PC-3 (cell line): ENCODE data around the gene ZIK1. TPM values are rescaled to one million over a fixed set of nuclear protein-coding genes. Genes with fewer than 3 reads are reported as not detected.

Experiments used
- ATAC-seq: fragments of 200-7000 bp; cut with Tn5 transposase; 2 replicates; pipeline ENCODE4 v1.9.1; 2020; ENCODE audit warnings: mild to moderate bottlenecking, moderate library complexity
- Bru-seq: library from RNA; stranded (reverse); fragments of 400-500 nt; gene quantifications from one replicate; lab custom pipeline; 2021; lab: Mats Ljungman, UMichigan
- BruChase-seq, 2 experiments: library from RNA; stranded (reverse); fragments of 400-500 nt; gene quantifications; one replicate each; lab custom pipeline; 2021; lab: Mats Ljungman, UMichigan
- BruUV-seq: library from RNA; stranded (reverse); fragments of 400-500 nt; replicated peaks from 2 replicates; lab custom pipeline; 2021; lab: Mats Ljungman, UMichigan
- CTCF ChIA-PET: fragments of 300-600 bp; sonication (Branson Sonifier 250); formaldehyde crosslinking; loops from one replicate; lab custom pipeline; 2022; ENCODE audit warnings: antibody characterized with exemption; lab: Charles Lee
- POLR2A ChIA-PET: fragments of 300-600 bp; sonication (Branson Sonifier 250); formaldehyde crosslinking; loops from one replicate; lab custom pipeline; 2022; ENCODE audit warnings: antibody characterized with exemption; ENCODE audit not compliant: unreplicated experiment; lab: Charles Lee
- DNase-seq: peaks from one replicate; pipeline ENCODE4 v3.0.0-alpha.2; 2015
- H2AFZ ChIP-seq: fragments of 300-600 bp; sonication (generic); 2 replicates; pipeline ENCODE4 v1.6.0; 2016; ENCODE audit warnings: antibody characterized with exemption, low read length
- H3F3A ChIP-seq: fragments of 300-600 bp; sonication (generic); one replicate; pipeline ENCODE4 v1.6.0; 2017; ENCODE audit warnings: antibody characterized with exemption, low read length, control low read depth, mild to moderate bottlenecking; ENCODE audit not compliant: unreplicated experiment
- H3K27ac ChIP-seq: fragments of 300-600 bp; sonication (generic); 2 replicates; pipeline ENCODE4 v1.5.1; 2016; ENCODE audit warnings: mild to moderate bottlenecking, low read length
- H3K27me3 ChIP-seq: fragments of 300-600 bp; sonication (generic); 2 replicates; pipeline ENCODE4 v1.6.1; 2016; ENCODE audit warnings: low read length, mixed read lengths
- H3K36me3 ChIP-seq: fragments of 300-600 bp; sonication (generic); 2 replicates; pipeline ENCODE4 v1.6.1; 2016; ENCODE audit warnings: low read depth, mixed run types, low read length, mixed read lengths
- H3K4me1 ChIP-seq: fragments of 300-600 bp; sonication (generic); 2 replicates; pipeline ENCODE4 v1.5.1; 2016; ENCODE audit warnings: low read length; ENCODE audit not compliant: insufficient read depth
- H3K4me2 ChIP-seq: fragments of 300-600 bp; sonication (generic); 2 replicates; pipeline ENCODE4 v1.6.0; 2016; ENCODE audit warnings: low read length
- H3K4me3 ChIP-seq: fragments of 300-600 bp; sonication (generic); 2 replicates; pipeline ENCODE4 v1.5.1; 2016; ENCODE audit warnings: mild to moderate bottlenecking, low read length, mixed read lengths
- H3K79me2 ChIP-seq: fragments of 300-600 bp; sonication (generic); 2 replicates; pipeline ENCODE4 v1.6.1; 2017; ENCODE audit warnings: low read length, mixed read lengths
- H3K9ac ChIP-seq: fragments of 300-600 bp; sonication (generic); 2 replicates; pipeline ENCODE4 v1.6.0; 2016; ENCODE audit warnings: mild to moderate bottlenecking, low read length
- H3K9me2 ChIP-seq: fragments of 300-600 bp; sonication (generic); replicated peaks from 2 replicates; pipeline ENCODE4 v1.6.1; 2016; ENCODE audit warnings: mixed run types, low read length, mixed read lengths
- H3K9me3 ChIP-seq: fragments of 300-600 bp; sonication (generic); 2 replicates; pipeline ENCODE4 v1.6.1; 2016; ENCODE audit warnings: low read length, mixed read lengths
- H4K20me1 ChIP-seq: fragments of 300-600 bp; sonication (generic); 2 replicates; pipeline ENCODE4 v1.6.1; 2016; ENCODE audit warnings: low read length, mixed read lengths
- EZH2 ChIP-seq: fragments of 300-600 bp; sonication (generic); IDR thresholded peaks from one replicate; pipeline ENCODE4 v1.6.1; 2017; ENCODE audit warnings: antibody characterized with exemption, mild to moderate bottlenecking, low read length; ENCODE audit not compliant: unreplicated experiment
- EZH2phosphoT487 ChIP-seq: fragments of 300-600 bp; sonication (generic); IDR thresholded peaks from 2 replicates; pipeline ENCODE4 v1.6.1; 2018; ENCODE audit warnings: mild to moderate bottlenecking, antibody characterized with exemption, low read length, borderline replicate concordance
- intact Hi-C: fragments of 100-400 bp; cut with micrococcal nuclease; formaldehyde crosslinking; loops from 2 replicates; pipeline ENCODE4 v1.9.0; 2023
- long read RNA-seq: library from polyadenylated mRNA; unstranded; transcript quantifications from one replicate; pipeline ENCODE4 v2.0.0, GENCODE V29; 2021; ENCODE audit not compliant: unreplicated experiment
- total RNA-seq: library from RNA; depleted of rRNA; stranded (reverse); fragments of >200 nt; gene quantifications from 2 replicates; pipeline ENCODE4 v1.2.3, GENCODE V29; 2014; rRNA removed
- TF ChIP-seq, protein P1 (sequence below): fragments of 300-600 bp; sonication (generic); conservative IDR thresholded peaks from 2 replicates; pipeline ENCODE4 v1.5.1; 2017; ENCODE audit warnings: antibody characterized with exemption, low read depth, mild to moderate bottlenecking, low read length

Gene ZIK1
- total RNA-seq (0.33 and 0.46 TPM in 2 replicates), Bru-seq, nascent RNA (percentile 27 among the genes with signal in this experiment), BruChase-seq, experiment 1, labeled RNA remaining after a 6-hour chase (percentile 36 among the genes with signal in this experiment), BruChase-seq, experiment 2, labeled RNA remaining after a 2-hour chase (percentile 38 among the genes with signal in this experiment)
- long read RNA-seq, partial matches to known transcripts: 0 of 1 reads
- long read RNA-seq, other reads (novel, unspliced or antisense): 1 of 1 reads

DNA sequence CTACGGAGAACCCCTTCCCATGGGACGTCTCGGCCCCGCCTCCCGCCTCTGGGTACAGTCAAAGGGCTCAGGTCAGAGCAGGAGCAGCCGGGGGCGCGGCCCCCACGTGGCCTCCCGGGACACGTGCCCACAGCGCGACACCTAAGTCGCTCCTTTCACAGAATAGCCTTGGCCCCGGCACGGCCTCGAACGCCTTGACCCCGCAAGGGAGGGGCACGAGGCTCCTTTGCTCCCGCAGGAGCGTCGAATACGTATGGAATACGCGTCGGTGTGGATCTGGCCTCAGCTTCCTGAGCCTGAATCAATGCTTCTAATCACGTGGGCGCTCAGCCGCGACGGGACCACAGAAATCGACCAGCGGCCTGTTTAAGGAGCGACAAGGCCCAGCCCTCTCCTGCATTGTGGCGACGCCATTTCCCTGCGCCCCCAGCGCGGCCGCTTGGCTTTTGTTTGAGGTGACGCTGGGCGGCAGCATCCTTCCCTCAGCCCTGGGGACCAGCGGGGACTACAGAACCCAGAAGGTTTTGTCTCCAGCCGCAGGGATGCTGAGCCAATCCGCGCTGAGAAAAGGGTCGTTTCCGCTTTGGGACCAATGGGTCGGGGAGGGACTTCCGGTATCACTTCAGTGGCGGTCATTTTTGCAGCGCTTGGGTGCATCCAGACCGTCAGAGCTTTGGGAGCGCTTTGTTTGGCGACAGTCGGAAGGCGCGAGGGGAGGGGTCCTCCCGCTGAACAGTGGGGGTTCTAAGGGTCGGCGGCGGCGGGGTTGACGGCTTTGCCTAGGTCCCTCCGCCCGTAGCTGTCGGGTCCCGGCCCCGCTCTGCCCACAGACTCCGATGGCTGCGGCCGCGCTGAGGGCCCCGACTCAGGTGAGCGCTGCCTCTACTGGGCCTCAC is at the start of gene ZIK1:
ZIK1 (plus strand) TSS at position 625 of the 896 bp plus-strand sequence; CDS start at position 837, 212 bp downstream.
- no peak for ATAC-seq
- no peak within 1 kb of the TSS for H3K9ac ChIP-seq
- no peaks in the 10 kb centered on the region for H3K27me3 ChIP-seq
- H3K4me2 ChIP-seq: no peak within 1 kb of the TSS
- H3K27ac ChIP-seq: no peak within 1 kb of the TSS
- no peak for DNase-seq
- intact Hi-C loops: no loop called here
- no TSS peak for BruUV-seq
- H3K4me3 ChIP-seq: no peak within 1 kb of the TSS
- no peaks in the 10 kb centered on the region for H3K4me1 ChIP-seq
- H3F3A ChIP-seq: no peaks in the 10 kb centered on the region
- no peaks in the 10 kb centered on the region for H3K79me2 ChIP-seq
- H2AFZ ChIP-seq: no peak within 1 kb of the TSS
- no peaks in the 10 kb centered on the region for H3K36me3 ChIP-seq
- ChIA-PET POLR2A (no interaction called here), CTCF (no interaction called here)
- H3K9me3 ChIP-seq: peaks cover 35% of the 10 kb centered on the region
- no peaks in the 10 kb centered on the region for H3K9me2 ChIP-seq
- H4K20me1 ChIP-seq: no peaks in the 10 kb centered on the region
- no peak for TF ChIP-seq EZH2phosphoT487
- no peak for TF ChIP-seq EZH2
- TF ChIP-seq, protein P1, sequence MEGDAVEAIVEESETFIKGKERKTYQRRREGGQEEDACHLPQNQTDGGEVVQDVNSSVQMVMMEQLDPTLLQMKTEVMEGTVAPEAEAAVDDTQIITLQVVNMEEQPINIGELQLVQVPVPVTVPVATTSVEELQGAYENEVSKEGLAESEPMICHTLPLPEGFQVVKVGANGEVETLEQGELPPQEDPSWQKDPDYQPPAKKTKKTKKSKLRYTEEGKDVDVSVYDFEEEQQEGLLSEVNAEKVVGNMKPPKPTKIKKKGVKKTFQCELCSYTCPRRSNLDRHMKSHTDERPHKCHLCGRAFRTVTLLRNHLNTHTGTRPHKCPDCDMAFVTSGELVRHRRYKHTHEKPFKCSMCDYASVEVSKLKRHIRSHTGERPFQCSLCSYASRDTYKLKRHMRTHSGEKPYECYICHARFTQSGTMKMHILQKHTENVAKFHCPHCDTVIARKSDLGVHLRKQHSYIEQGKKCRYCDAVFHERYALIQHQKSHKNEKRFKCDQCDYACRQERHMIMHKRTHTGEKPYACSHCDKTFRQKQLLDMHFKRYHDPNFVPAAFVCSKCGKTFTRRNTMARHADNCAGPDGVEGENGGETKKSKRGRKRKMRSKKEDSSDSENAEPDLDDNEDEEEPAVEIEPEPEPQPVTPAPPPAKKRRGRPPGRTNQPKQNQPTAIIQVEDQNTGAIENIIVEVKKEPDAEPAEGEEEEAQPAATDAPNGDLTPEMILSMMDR: no peak

DNA sequence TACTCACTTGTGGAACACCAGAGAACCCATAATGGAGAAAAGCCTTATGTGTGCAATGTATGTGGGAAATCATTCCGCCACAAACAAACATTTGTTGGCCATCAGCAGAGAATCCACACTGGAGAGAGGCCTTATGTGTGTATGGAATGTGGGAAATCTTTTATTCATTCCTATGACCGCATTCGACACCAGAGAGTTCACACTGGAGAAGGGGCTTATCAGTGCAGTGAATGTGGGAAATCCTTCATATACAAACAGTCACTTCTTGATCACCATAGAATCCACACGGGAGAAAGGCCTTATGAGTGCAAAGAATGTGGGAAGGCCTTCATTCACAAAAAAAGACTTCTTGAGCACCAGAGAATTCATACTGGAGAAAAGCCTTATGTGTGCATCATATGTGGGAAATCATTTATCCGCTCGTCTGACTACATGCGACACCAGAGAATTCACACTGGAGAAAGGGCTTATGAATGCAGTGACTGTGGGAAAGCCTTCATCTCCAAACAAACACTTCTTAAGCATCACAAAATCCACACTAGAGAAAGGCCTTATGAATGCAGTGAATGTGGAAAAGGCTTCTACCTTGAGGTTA is 45.9 kb upstream of the ZIK1 start:
- CTCF ChIA-PET: no interaction called here
- Histone ChIP-seq H3K4me3 (no peak overlapping the region), H3K27me3 (no peaks in the 10 kb centered on the region), H3K27ac (no peak overlapping the region), H3K4me1 (no peaks in the 10 kb centered on the region), H3F3A (no peaks in the 10 kb centered on the region), H3K4me2 (no peak overlapping the region), H3K36me3 (peaks cover 99% of the 10 kb centered on the region), H2AFZ (no peak overlapping the region), H3K79me2 (no peaks in the 10 kb centered on the region), H3K9ac (no peak overlapping the region), H3K9me2 (no peaks in the 10 kb centered on the region), H4K20me1 (no peaks in the 10 kb centered on the region), H3K9me3 (peaks cover 72% of the 10 kb centered on the region)
- TSS peak; percentile 3 for BruUV-seq
- ATAC-seq (no peak), DNase-seq (no peak)
- intact Hi-C loops: no loop called here
- TF ChIP-seq EZH2phosphoT487 (no peak), EZH2 (no peak)
- TF ChIP-seq, protein P1: no peak
- POLR2A ChIA-PET: no interaction called here
